Common myeloid progenitor, CD34-positive (primary cell): Measurements from ENCODE around the gene WNK3.

Experiments
- CTCF ChIA-PET: fragments of 350-600 bp; sonication (Branson Sonifier 250); formaldehyde crosslinking; loops from one replicate; lab custom pipeline; 2021; ENCODE audit warnings: antibody characterized with exemption; lab: Charles Lee
- POLR2A ChIA-PET: fragments of 350-600 bp; sonication (Branson Sonifier 250); formaldehyde crosslinking; loops from one replicate; lab custom pipeline; 2021; ENCODE audit warnings: antibody characterized with exemption; lab: Charles Lee
- DNase-seq, 3 donors: peaks; one replicate each; pipeline versions ENCODE4 v3.0.0 to v3.0.0-alpha.2; 2013
- H3K27ac ChIP-seq, 2 experiments: 1 replicate in 1 of 2; 2 replicates in 1 of 2; pipeline ENCODE4 v1.7.0; 2013; ENCODE audit warnings: inconsistent platforms in 2 of 2, low read length in 2 of 2, mild to moderate bottlenecking in 2 of 2, low read depth in 1 of 2, moderate library complexity in 1 of 2; ENCODE audit not compliant: severe bottlenecking in 2 of 2, insufficient read depth in 1 of 2, poor library complexity in 1 of 2
- H3K27me3 ChIP-seq, 5 experiments: replicated peaks in 2 of 5; 1 replicate in 3 of 5; 2 replicates in 2 of 5; pipeline versions ENCODE4 v1.6.1 to v1.7.0; 2013; ENCODE audit warnings: low read length in 4 of 5, mild to moderate bottlenecking in 2 of 5, moderate library complexity in 2 of 5, inconsistent platforms in 1 of 5; ENCODE audit not compliant: insufficient read depth in 5 of 5, control insufficient read depth in 4 of 5
- H3K36me3 ChIP-seq, 4 experiments: 1 replicate in 2 of 4; 2 replicates in 2 of 4; pipeline versions ENCODE4 v1.6.1 to v1.7.0; 2013; ENCODE audit warnings: low read length in 3 of 4, control low read depth in 1 of 4, mild to moderate bottlenecking in 1 of 4; ENCODE audit not compliant: control insufficient read depth in 4 of 4, insufficient read depth in 4 of 4
- H3K4me1 ChIP-seq, 4 experiments: 1 replicate in 3 of 4; 2 replicates in 1 of 4; pipeline versions ENCODE4 v1.6.1 to v1.7.1; 2013; ENCODE audit warnings: low read length in 3 of 4, mild to moderate bottlenecking in 3 of 4, control low read depth in 1 of 4, inconsistent platforms in 1 of 4, moderate library complexity in 1 of 4; ENCODE audit not compliant: control insufficient read depth in 4 of 4, insufficient read depth in 4 of 4; ENCODE audit errors: control extremely low read depth in 1 of 4
- H3K4me3 ChIP-seq, 7 experiments: 1 replicate in 4 of 7; 2 replicates in 3 of 7; pipeline versions ENCODE4 v1.5.1 to v1.7.0; 2013; ENCODE audit warnings: mild to moderate bottlenecking in 7 of 7, low read length in 6 of 7, moderate library complexity in 6 of 7, inconsistent platforms in 2 of 7, low read depth in 2 of 7, control low read depth in 1 of 7; ENCODE audit not compliant: insufficient read depth in 4 of 7, control insufficient read depth in 1 of 7; ENCODE audit errors: extremely low read depth in 1 of 7
- H3K9me3 ChIP-seq, 5 experiments: 1 replicate in 4 of 5; 2 replicates in 1 of 5; pipeline versions ENCODE4 v1.6.1 to v1.7.1; 2013; ENCODE audit warnings: low read length in 4 of 5, mild to moderate bottlenecking in 2 of 5, inconsistent platforms in 1 of 5, low read depth in 1 of 5, moderate library complexity in 1 of 5; ENCODE audit not compliant: control insufficient read depth in 4 of 5, insufficient read depth in 2 of 5; ENCODE audit errors: control extremely low read depth in 1 of 5
- WGBS: methylation state at CpG from one replicate; pipeline ENCODE4 v1.1.5; 2013; ENCODE audit not compliant: insufficient coverage; 5-methylcytosine and 5-hydroxymethylcytosine counted together

WNK3 gene

GRCh38 chrX:54182194-54182863 lies 175.5 kb downstream of the WNK3 start:
- no peaks in the 10 kb centered on the region for H3K27me3 ChIP-seq
- H3K9me3 ChIP-seq, result no peaks in the 10 kb centered on the region
- DNase-seq, result peak; percentile 25 to 61 (median 50)
- WGBS, result 35% methylated on average over 33 of the region's 36 CpGs
- peaks cover 4 to 27% (median 12%) of the 10 kb centered on the region in 4 experiments for H3K4me1 ChIP-seq
- peak overlapping the region; percentile 53 to 83 (median 69) for H3K4me3 ChIP-seq
- CTCF ChIA-PET, result interaction anchor here (0.5 kb wide), 1 partner anchor 25 kb away, joined by 3 read pairs; no protein-coding TSS in a partner anchor
- POLR2A ChIA-PET, result no interaction called here
- H3K27ac ChIP-seq, result peak overlapping the region in 1 of 2 experiments; percentile 7
- peaks cover 0 to 3% (median 0%) of the 10 kb centered on the region in 4 experiments for H3K36me3 ChIP-seq

DNA sequence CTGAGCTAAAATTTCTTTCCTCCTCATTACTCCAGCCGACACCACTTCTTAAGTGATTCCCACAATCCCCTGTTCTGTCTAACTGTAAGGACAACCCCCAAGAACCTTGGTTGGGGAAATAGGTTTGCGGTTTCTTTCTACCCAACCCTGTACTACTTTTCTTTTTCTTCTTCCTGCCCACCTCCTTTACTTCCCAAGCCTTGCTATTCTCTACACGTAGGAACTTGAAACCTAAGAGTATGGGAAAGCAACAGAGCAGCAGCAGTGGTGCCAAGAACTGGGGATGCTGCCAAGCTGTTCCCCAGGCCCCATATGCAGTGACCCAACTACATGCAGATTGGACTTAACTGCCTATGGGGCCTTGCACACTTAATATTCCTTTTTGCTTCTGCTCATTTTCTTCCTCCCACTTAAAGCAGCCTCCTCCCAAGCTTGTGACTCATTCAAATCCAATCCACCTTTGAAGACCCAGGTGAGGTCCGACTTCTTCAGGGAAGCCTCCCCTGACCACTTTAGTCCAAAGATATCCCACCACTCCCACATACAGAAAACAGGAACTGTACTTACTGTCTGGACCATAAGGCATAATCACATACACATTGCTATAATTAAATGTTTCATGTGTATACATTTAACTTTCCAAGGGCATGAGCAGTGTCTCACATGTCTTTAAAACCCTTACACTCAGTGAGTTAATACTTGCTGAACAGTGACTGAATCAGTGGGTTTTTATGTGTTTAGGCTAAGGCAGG lies 176.5 kb downstream of the WNK3 start:
- peaks cover 0 to 8% (median 0%) of the 10 kb centered on the region in 4 experiments for H3K36me3 ChIP-seq
- DNase-seq, result no peak
- H3K9me3 ChIP-seq, result no peaks in the 10 kb centered on the region
- peaks cover 4 to 27% (median 12%) of the 10 kb centered on the region in 4 experiments for H3K4me1 ChIP-seq
- H3K27ac ChIP-seq, result no peak overlapping the region
- POLR2A ChIA-PET, result no interaction called here
- 50% methylated on average over 2 of the region's 4 CpGs for WGBS
- no peaks in the 10 kb centered on the region for H3K27me3 ChIP-seq
- CTCF ChIA-PET, result interaction anchor here (0.7 kb wide), 1 partner anchor 12 kb away, joined by 3 read pairs; no protein-coding TSS in a partner anchor
- H3K4me3 ChIP-seq, result peak overlapping the region in 6 of 7 experiments; percentile 53 to 83 (median 69)

DNA sequence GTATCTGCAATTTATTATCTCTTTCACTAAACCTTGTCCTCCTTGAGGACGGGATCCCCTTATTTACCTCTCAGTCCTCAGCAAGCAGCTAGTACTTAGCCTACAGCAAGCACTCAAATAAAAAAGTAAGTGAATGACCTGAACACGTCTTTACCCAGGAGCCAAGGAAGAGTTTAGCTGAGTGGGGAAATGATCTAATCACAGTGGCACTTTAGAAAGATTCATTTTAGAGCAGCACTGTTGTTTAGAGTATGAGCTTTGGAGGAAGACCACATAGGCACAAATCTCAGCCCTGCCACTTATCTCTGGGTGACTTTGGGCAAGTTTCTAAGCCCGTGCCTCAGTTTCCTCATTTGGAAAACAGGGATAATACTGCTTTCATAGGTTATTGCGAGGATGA lies 177.4 kb downstream of the WNK3 start:
- peaks cover 0 to 8% (median 0%) of the 10 kb centered on the region in 4 experiments for H3K36me3 ChIP-seq
- H3K27me3 ChIP-seq, result no peaks in the 10 kb centered on the region
- peak overlapping the region in 2 of 7 experiments; percentile 5 to 61 for H3K4me3 ChIP-seq
- peaks cover 4 to 27% (median 12%) of the 10 kb centered on the region in 4 experiments for H3K4me1 ChIP-seq
- POLR2A ChIA-PET, result no interaction called here
- H3K9me3 ChIP-seq, result no peaks in the 10 kb centered on the region
- CTCF ChIA-PET, result no interaction called here
- DNase-seq, result no peak
- WGBS, result 60% methylated on average over 1 of the region's 4 CpGs
- no peak overlapping the region for H3K27ac ChIP-seq

DNA sequence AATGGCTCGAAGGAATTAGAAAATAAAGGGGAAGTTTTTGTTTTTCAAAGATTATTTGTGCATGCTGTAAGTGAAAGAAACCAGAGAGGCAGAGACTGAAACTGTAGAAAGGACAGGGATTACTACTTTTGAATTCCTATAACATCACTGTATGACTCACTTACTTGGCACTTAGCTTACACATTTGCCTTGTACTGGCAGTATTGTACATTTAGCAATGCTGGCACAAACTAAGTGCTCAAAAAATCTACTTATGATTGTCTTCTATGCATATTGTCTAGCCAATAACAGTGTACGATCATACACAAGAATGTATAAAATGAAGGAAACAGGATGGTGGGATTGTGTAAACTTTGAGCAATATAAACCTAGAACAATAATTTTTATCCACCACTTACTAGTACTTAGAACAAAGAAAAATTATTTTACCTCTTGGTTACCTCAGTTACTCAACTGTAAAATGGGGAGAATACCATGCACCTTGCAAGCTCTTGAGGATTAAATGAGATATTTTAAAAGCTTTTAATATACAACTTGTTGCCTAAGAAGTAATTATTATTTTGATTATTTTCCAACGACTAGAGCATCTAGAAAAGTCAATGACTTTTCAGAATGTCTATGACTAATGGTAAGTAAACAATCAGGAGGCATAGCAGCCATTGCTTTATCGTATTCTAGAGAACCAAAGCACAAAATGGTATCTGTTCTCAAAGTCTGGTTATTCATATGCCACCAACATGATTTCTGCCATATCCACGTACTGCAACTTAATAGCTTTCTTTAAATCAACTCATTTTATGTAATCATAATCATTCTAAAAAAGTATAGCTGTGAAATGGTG lies 179.5 kb downstream of the WNK3 start:
- peak in 2 of 3 donors; percentile 4 to 6 for DNase-seq
- no peak overlapping the region for H3K4me3 ChIP-seq
- H3K27me3 ChIP-seq, result no peaks in the 10 kb centered on the region
- H3K4me1 ChIP-seq, result peaks cover 4 to 24% (median 12%) of the 10 kb centered on the region in 4 experiments
- no peak overlapping the region for H3K27ac ChIP-seq
- POLR2A ChIA-PET, result interaction anchor here (0.8 kb wide), 1 partner anchor 83 kb away, joined by 3 read pairs; no protein-coding TSS in a partner anchor
- H3K36me3 ChIP-seq, result peaks cover 0 to 17% (median 4%) of the 10 kb centered on the region in 4 experiments
- CTCF ChIA-PET, result no interaction called here
- WGBS, result 37% methylated on average over 2 of the region's 5 CpGs
- no peaks in the 10 kb centered on the region for H3K9me3 ChIP-seq

DNA sequence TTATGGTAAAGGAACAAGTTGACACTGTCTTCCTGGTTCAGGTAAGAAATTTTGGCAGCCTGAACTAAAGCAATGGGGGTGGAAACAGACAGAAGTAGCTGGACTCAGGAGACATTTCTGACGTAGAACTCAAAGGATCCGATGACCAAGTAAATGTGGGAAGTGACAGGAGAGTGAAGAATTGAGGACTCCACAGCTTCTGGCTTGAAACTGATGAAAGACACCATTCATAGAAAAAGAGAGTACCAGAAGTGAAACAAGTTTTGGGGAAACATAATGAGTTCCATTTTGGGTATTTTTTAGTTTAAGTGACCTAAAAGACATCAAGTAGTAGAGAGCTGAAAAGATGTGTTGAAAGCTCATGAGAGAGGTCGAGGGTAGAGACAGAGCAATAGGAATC lies 180.5 kb downstream of the WNK3 start:
- WGBS, result 67% methylated on average over 2 of the region's 3 CpGs
- H3K9me3 ChIP-seq, result no peaks in the 10 kb centered on the region
- CTCF ChIA-PET, result no interaction called here

DNA sequence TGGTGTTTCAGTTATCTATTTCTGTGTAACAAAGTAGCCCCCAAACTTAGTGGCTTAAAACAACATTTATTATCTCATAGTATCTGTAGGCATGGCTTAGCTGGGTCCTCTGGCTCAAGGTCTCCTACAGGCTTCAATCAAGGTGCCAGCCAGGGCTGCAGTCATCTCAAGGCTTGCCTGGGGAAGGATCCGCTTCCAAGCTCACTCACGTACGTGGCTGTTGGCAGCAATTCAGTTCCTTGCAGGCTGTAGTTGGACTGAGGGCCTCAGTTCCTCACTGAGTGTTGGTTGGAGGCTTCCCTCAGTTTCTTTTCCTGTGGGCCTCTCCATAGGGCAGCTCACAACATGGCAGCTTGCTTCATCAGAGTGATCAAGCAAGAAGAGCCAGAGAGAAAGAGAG lies 184.1 kb downstream of the WNK3 start:
- ChIA-PET POLR2A (no interaction called here), CTCF (no interaction called here)
- no peak overlapping the region for H3K4me3 ChIP-seq
- WGBS, result 83% methylated on average over 3 of the region's 3 CpGs
- H3K27ac ChIP-seq, result no peak overlapping the region
- DNase-seq, result no peak
- peaks cover 0 to 4% (median 0%) of the 10 kb centered on the region in 4 experiments for H3K4me1 ChIP-seq
- H3K27me3 ChIP-seq, result no peaks in the 10 kb centered on the region
- peaks cover 0 to 17% (median 4%) of the 10 kb centered on the region in 4 experiments for H3K36me3 ChIP-seq
- H3K9me3 ChIP-seq, result no peaks in the 10 kb centered on the region

More for the DNA sequence above, 180.5 kb downstream of the WNK3 start:
- POLR2A ChIA-PET, result no interaction called here
- DNase-seq, result no peak
- no peaks in the 10 kb centered on the region for H3K27me3 ChIP-seq
- H3K4me1 ChIP-seq, result peaks cover 4 to 22% (median 12%) of the 10 kb centered on the region in 4 experiments
- no peak overlapping the region for H3K27ac ChIP-seq
- peaks cover 0 to 17% (median 4%) of the 10 kb centered on the region in 4 experiments for H3K36me3 ChIP-seq
- H3K4me3 ChIP-seq, result no peak overlapping the region
